Right atrium auricular region (tissue), 2 donors: Measurements from ENCODE around the gene WDR88. TPM values are rescaled to one million over a fixed set of nuclear protein-coding genes. Genes with fewer than 3 reads are reported as not detected.
"Not testable (repeated sequence)": the region's sequence is repeated elsewhere in the genome, so short reads cannot be mapped to it uniquely, and the experiment has no call there.

ENCODE experiments used
- DNase-seq: peaks from one replicate; pipeline ENCODE4 v3.0.0-alpha.2; 2019; ENCODE audit warnings: low spot score
- H3K27ac ChIP-seq, 2 donors: fragments of 200-600 bp; sonication (generic); 1 replicate in 1 of 2; 2 replicates in 1 of 2; pipeline ENCODE4 v1.5.1; 2016 to 2019
- H3K27me3 ChIP-seq, 2 donors: fragments of 200-600 bp; sonication (generic); one replicate each; pipeline versions ENCODE4 v1.5.1 to v1.6.0; 2017 to 2019
- H3K36me3 ChIP-seq: fragments of 200-600 bp; sonication (generic); one replicate; pipeline ENCODE4 v1.5.1; 2016
- H3K4me1 ChIP-seq, 2 donors: fragments of 200-600 bp; sonication (generic); one replicate each; pipeline versions ENCODE4 v1.5.1 to v1.6.0; 2017 to 2019
- H3K4me3 ChIP-seq, 2 donors: fragments of 200-600 bp; sonication (generic); 1 replicate in 1 of 2; 2 replicates in 1 of 2; pipeline ENCODE4 v1.5.1; 2017 to 2019; ENCODE audit warnings: mild to moderate bottlenecking in 1 of 2, moderate library complexity in 1 of 2
- H3K9me3 ChIP-seq, 2 donors: fragments of 200-600 bp; sonication (generic); one replicate each; pipeline ENCODE4 v1.5.1; 2019
- total RNA-seq, 2 donors: library from RNA; depleted of rRNA; stranded (reverse); fragments of >200 nt; gene quantifications; one replicate each; pipeline ENCODE4 v1.1.0, GENCODE V29; 2016
- TF ChIP-seq, protein P1 (sequence below), 2 donors: fragments of 200-600 bp; sonication (generic); IDR thresholded peaks; one replicate each; pipeline ENCODE4 v1.5.1; 2019; ENCODE audit warnings: antibody characterized with exemption in 2 of 2

The WDR88 gene
- total RNA-seq, 2 donors from 2014 or later: not detected

DNA sequence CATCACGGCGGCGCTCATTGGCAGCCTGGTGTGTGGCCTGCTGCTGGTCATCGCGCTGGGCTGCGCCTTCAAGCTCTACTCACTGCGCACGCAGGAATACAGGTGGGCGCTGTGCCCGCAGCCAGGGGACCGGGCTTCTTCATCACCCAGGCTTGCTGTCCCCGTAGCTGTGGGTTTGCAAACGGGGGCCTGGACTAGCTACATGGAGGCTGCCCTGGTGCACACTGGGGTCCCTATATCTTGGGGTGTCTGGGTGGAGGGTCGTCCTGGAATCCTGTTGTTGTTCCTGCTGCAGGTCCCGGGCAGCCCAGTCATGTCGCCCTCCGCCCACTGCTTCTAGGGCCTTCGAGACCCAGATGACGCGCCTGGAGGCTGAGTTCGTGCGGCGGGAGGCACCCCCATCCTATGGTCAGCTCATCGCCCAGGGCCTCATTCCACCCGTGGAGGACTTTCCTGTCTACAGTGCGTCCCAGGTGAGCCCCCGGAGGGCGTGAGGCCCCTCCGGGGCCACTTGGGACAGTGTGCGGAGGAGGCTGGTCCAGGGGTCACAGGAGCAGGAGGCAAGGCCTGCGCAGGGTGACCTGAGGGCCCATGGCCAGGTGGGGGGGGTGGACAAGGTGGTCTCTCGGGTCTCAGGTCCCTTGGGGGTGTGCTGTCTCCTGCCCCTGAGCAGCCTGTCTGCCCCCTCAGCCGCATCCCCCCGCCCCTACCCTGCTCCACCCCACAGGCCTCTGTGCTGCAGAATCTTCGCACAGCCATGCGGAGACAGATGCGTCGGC lies 74.5 kb downstream of the WDR88 start:
- no peaks in the 10 kb centered on the region for H3K4me1 ChIP-seq
- H3K27ac ChIP-seq: no peak overlapping the region
- H3K36me3 ChIP-seq: peaks cover 7% of the 10 kb centered on the region
- no peaks in the 10 kb centered on the region for H3K9me3 ChIP-seq
- DNase-seq: no peak
- TF ChIP-seq, protein P1, sequence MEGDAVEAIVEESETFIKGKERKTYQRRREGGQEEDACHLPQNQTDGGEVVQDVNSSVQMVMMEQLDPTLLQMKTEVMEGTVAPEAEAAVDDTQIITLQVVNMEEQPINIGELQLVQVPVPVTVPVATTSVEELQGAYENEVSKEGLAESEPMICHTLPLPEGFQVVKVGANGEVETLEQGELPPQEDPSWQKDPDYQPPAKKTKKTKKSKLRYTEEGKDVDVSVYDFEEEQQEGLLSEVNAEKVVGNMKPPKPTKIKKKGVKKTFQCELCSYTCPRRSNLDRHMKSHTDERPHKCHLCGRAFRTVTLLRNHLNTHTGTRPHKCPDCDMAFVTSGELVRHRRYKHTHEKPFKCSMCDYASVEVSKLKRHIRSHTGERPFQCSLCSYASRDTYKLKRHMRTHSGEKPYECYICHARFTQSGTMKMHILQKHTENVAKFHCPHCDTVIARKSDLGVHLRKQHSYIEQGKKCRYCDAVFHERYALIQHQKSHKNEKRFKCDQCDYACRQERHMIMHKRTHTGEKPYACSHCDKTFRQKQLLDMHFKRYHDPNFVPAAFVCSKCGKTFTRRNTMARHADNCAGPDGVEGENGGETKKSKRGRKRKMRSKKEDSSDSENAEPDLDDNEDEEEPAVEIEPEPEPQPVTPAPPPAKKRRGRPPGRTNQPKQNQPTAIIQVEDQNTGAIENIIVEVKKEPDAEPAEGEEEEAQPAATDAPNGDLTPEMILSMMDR (IDR thresholded peaks at IDR 0.05): no peak
- no peaks in the 10 kb centered on the region for H3K27me3 ChIP-seq
- H3K4me3 ChIP-seq: no peak overlapping the region

DNA sequence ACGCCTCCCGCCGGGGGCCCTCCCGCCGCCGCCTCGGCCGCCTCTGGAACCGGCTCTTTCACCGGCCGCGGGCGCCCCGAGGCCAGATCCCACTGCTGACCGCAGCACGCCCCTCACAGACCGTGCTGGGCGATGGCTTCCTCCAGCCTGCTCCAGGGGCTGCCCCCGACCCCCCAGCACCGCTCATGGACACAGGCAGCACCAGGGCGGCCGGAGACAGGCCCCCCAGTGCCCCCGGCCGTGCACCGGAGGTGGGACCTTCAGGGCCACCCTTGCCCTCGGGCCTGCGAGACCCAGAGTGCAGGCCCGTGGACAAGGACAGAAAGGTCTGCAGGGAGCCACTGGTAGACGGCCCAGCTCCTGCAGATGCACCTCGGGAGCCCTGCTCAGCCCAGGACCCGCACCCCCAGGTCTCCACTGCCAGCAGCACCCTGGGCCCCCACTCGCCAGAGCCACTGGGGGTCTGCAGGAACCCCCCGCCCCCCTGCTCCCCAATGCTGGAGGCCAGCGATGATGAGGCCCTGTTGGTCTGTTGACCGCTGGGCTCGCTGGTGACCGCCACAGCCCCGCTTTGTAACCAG lies 75.2 kb downstream of the WDR88 start:
- Histone ChIP-seq H3K4me1 (no peaks in the 10 kb centered on the region), H3K36me3 (peaks cover 7% of the 10 kb centered on the region), H3K27me3 (no peaks in the 10 kb centered on the region), H3K27ac (no peak overlapping the region), H3K4me3 (no peak overlapping the region), H3K9me3 (no peaks in the 10 kb centered on the region)
- TF ChIP-seq, protein P1 (IDR thresholded peaks at IDR 0.05): no peak
- DNase-seq: no peak

DNA sequence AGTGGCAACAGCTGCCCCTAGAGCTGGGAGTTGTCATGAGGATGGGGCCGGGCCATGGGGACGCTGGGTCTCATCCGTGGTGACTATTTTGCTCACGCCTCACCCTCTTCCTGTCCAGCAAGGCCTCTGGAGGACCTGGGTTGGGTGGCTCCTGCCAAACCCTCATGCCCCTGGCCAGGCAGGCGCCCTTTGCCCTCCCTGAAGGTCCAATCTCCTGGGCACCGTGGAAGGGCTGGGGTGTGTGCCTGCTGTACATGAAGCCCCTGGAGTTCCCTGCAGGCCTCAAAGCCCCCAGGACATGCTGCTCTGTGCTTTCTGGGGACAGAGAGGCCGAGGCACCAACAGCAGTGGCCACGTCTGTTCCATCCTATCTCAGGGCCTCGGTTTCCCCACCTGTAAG lies 76.0 kb downstream of the WDR88 start:
- Histone ChIP-seq H3K4me1 (no peaks in the 10 kb centered on the region), H3K36me3 (peaks cover 7% of the 10 kb centered on the region), H3K9me3 (no peaks in the 10 kb centered on the region)

DNA sequence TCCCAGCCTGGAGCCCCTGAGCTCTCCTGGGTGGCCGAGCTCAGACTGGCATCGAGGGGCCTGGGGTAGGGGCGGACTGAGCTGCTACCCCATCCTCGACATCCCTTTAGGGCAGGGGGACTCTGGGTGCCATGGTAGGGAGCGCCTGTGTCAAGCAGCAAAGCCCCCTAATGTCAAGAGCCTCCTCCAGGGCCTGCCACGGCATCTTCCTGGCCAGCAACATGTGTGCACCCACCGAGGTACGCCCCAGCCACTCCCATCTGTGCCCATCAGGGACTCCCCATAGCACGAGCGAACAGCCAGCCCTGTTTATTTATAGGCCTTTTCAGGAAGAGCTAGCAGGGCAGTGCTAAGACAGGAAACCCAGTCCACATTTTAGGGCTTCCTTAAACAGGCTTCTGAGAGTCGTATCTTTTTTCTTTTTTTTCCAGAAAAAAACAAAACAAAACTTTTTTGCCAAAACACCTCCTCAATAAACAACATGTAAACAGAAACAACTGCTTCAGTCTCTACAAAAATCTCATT lies 76.5 kb downstream of the WDR88 start:
- H3K4me1 ChIP-seq: no peaks in the 10 kb centered on the region
- H3K36me3 ChIP-seq: peaks cover 7% of the 10 kb centered on the region
- DNase-seq: no peak
- no peak overlapping the region for H3K4me3 ChIP-seq
- H3K27me3 ChIP-seq: no peaks in the 10 kb centered on the region
- TF ChIP-seq, protein P1 (IDR thresholded peaks at IDR 0.05): no peak
- H3K9me3 ChIP-seq: no peaks in the 10 kb centered on the region
- no peak overlapping the region for H3K27ac ChIP-seq

More for the DNA sequence above, 76.0 kb downstream of the WDR88 start:
- TF ChIP-seq, protein P1 (IDR thresholded peaks at IDR 0.05): no peak
- DNase-seq: no peak
- Histone ChIP-seq H3K4me3 (no peak overlapping the region), H3K27me3 (no peaks in the 10 kb centered on the region), H3K27ac (no peak overlapping the region)

DNA sequence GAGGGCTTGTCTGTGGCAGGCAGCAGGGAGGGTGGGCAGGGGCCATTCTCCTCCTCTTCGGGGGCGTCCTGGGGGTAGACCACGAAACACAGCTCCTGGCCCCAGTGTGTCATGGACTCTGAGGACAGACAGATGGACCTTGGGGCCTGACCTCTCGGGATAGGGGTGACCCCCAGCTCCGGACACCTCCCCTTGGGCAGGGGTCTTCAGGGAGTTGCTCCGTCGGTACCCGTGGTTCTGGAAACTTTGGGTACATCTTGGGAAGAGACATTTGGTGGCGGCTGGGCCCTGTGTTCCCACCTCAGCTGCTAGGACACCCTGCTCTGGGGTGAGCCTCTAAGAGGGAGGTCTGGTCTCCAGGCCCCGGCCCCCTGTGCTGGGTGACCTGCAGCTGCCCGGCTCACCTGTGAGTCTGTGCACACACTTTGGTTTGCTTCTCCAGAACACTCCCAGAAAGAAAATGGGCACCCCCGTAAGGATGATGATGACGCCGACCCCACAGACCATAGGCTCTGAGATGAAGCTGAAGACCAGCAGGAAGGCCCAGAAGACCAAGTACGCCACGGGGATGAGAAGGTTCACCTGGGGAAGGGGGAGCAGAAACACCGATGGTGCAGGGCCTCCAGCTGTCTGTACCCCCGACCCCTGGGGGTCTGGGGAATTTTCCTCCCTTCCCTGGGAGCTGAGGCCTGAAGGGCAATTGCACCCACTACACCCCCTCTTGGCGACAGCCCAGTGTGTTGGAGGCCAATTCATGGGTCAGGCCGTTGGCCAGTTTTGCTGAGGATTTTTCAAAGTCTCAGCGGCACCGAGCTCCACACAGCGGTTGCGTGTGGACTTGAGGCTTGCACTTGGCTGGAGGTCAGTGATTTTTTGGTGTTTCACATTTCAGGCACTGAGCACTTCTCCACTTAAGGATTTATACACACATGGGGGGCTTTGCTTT lies 77.3 kb downstream of the WDR88 start:
- DNase-seq: no peak
- Histone ChIP-seq H3K36me3 (peaks cover 7% of the 10 kb centered on the region), H3K4me1 (no peaks in the 10 kb centered on the region), H3K27me3 (no peaks in the 10 kb centered on the region), H3K9me3 (no peaks in the 10 kb centered on the region), H3K4me3 (no peak overlapping the region), H3K27ac (no peak overlapping the region)
- TF ChIP-seq, protein P1 (IDR thresholded peaks at IDR 0.05): no peak

DNA sequence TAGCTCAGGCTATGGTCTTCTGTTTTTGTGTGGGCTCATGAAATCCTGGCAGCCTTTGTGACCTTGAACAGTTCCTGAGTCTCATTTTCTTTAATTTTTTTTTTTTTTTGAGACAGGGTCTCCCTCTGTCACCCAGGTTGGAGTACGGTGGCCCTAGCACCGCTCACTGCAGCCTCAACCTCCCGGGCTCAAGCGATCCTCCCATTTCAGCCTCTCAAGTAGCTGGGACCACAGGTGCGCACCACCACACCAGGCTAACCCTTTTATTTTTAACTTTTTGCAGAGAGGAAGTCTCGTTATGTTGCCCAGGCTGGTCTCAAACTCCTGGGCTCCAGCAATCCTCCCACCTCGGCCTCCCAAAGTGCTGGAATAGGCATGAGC lies 77.9 kb downstream of the WDR88 start:
- not testable (repeated sequence) for H3K4me3 ChIP-seq, H3K27ac ChIP-seq, H3K4me1 ChIP-seq, H3K36me3 ChIP-seq, H3K9me3 ChIP-seq, H3K27me3 ChIP-seq, DNase-seq
